GM21576 (cell line): Measurements from ENCODE around the gene PML.

ENCODE experiments used
- ATAC-seq: cut with Tn5 transposase; IDR thresholded peaks from one replicate; pipeline ENCODE4 v1.9.1; 2021; ENCODE audit warnings: mild to moderate bottlenecking, moderate library complexity; ENCODE audit not compliant: unreplicated experiment

The PML gene

GRCh38 chr15:73985101-73985873 lies 9.2 kb upstream of the PML start:
- no peak for ATAC-seq

- no peak for ATAC-seq
These were observed 8.3 kb upstream of the PML start for GRCh38 chr15:73986055-73986775.

GRCh38 chr15:73986776-73987056 lies 7.8 kb upstream of the PML start:
- ATAC-seq, result no peak

GRCh38 chr15:73987250-73987649 lies 7.3 kb upstream of the PML start:
- ATAC-seq, result no peak

- ATAC-seq, result no peak
These were observed 6.7 kb upstream of the PML start for GRCh38 chr15:73987681-73988444.

GRCh38 chr15:73988445-73988969 lies 6.0 kb upstream of the PML start:
- ATAC-seq, result no peak

- no peak for ATAC-seq
These were observed 5.3 kb upstream of the PML start for GRCh38 chr15:73989001-73989798.

- no peak for ATAC-seq
These were observed 4.1 kb upstream of the PML start for GRCh38 chr15:73990250-73991005.

GRCh38 chr15:73991260-73991659 lies 3.3 kb upstream of the PML start:
- ATAC-seq, result no peak

- peak; percentile 59 for ATAC-seq
These were observed 2.6 kb upstream of the PML start, which contains the start of gene STOML1 for GRCh38 chr15:73991726-73992593. Gene STOML1 (minus strand): TSS chr15:73992295. CDS start chr15:73992223, 72 bp downstream.

- no peak for ATAC-seq
These were observed 2.0 kb upstream of the PML start for GRCh38 chr15:73992594-73992898.

GRCh38 chr15:73993211-73993994 lies 1.1 kb upstream of the PML start:
- no peak for ATAC-seq

- no peak for ATAC-seq
These were observed 551 bp downstream of the PML start for GRCh38 chr15:73994912-73995622.

GRCh38 chr15:73996267-73996666 lies 1.8 kb downstream of the PML start:
- ATAC-seq, result no peak

GRCh38 chr15:73996939-73997338 lies 2.4 kb downstream of the PML start:
- no peak for ATAC-seq

- ATAC-seq, result no peak
These were observed 3.5 kb downstream of the PML start for GRCh38 chr15:73997986-73998385.

GRCh38 chr15:74006774-74007639 lies 12.5 kb downstream of the PML start:
- ATAC-seq, result no peak
